OCI-LY7 (cell line): ENCODE data around the gene ULBP1. TPM values are rescaled to one million over a fixed set of nuclear protein-coding genes. Genes with fewer than 3 reads are reported as not detected.
"Not testable (repeated sequence)": the region's sequence is repeated elsewhere in the genome, so short reads cannot be mapped to it uniquely, and the experiment has no call there.

Source experiments
- BruUV-seq: library from RNA; stranded (reverse); fragments of 400-500 nt; replicated peaks from 2 replicates; lab custom pipeline; 2021; lab: Mats Ljungman, UMichigan
- CTCF ChIA-PET: fragments of 300-600 bp; sonication (Branson Sonifier 250); formaldehyde crosslinking; loops from one replicate; lab custom pipeline; 2022; ENCODE audit warnings: antibody characterized with exemption; ENCODE audit not compliant: unreplicated experiment; lab: Charles Lee
- POLR2A ChIA-PET: fragments of 300-600 bp; sonication (Branson Sonifier 250); formaldehyde crosslinking; loops from one replicate; lab custom pipeline; 2022; ENCODE audit warnings: antibody characterized with exemption; lab: Charles Lee
- DNase-seq: peaks from one replicate; pipeline ENCODE4 v3.0.0-alpha.2; 2015; ENCODE audit warnings: low spot score
- H2AFZ ChIP-seq: fragments of 200-600 bp; sonication (generic), shearing (Covaris generic); 2 replicates; pipeline ENCODE4 v1.6.1; 2014; ENCODE audit warnings: mild to moderate bottlenecking, antibody characterized with exemption, low read length, moderate library complexity
- H3K27ac ChIP-seq: fragments of 200-600 bp; sonication (generic); 2 replicates; pipeline ENCODE4 v1.5.1; 2014; ENCODE audit warnings: mixed run types, low read depth, mild to moderate bottlenecking, moderate library complexity, low read length, inconsistent platforms; ENCODE audit not compliant: poor library complexity, severe bottlenecking
- H3K36me3 ChIP-seq: fragments of 200-600 bp; sonication (generic); 2 replicates; pipeline ENCODE4 v1.6.1; 2014; ENCODE audit warnings: mild to moderate bottlenecking, antibody characterized with exemption, low read length, moderate library complexity, mixed read lengths; ENCODE audit not compliant: insufficient read depth
- H3K4me1 ChIP-seq: fragments of 200-600 bp; sonication (generic); 2 replicates; pipeline ENCODE4 v1.5.1; 2014; ENCODE audit warnings: mild to moderate bottlenecking, low read length; ENCODE audit not compliant: insufficient read depth, poor library complexity, severe bottlenecking
- H3K4me2 ChIP-seq: fragments of 200-600 bp; sonication (generic); 2 replicates; pipeline ENCODE4 v1.6.1; 2014; ENCODE audit warnings: mild to moderate bottlenecking, low read length
- H3K4me3 ChIP-seq: fragments of 200-600 bp; sonication (generic); 2 replicates; pipeline ENCODE4 v1.5.1; 2014; ENCODE audit warnings: mild to moderate bottlenecking, low read depth, low read length; ENCODE audit not compliant: poor library complexity, severe bottlenecking
- H3K79me2 ChIP-seq: fragments of 200-600 bp; sonication (generic); 2 replicates; pipeline ENCODE4 v1.6.1; 2016; ENCODE audit warnings: low read depth, mild to moderate bottlenecking, low read length, moderate library complexity, mixed read lengths; ENCODE audit not compliant: insufficient read depth
- H3K9me2 ChIP-seq: fragments of 200-600 bp; sonication (generic); 2 replicates; pipeline ENCODE4 v1.6.1; 2016; ENCODE audit warnings: mild to moderate bottlenecking, low read length, mixed read lengths; ENCODE audit not compliant: insufficient read depth
- H3K9me3 ChIP-seq: fragments of 200-600 bp; sonication (generic); 2 replicates; pipeline ENCODE4 v1.6.1; 2014; ENCODE audit warnings: mild to moderate bottlenecking, mixed run types, low read length, mixed read lengths
- H4K20me1 ChIP-seq: fragments of 200-600 bp; sonication (generic); 2 replicates; pipeline ENCODE4 v1.6.1; 2014; ENCODE audit warnings: mild to moderate bottlenecking, antibody characterized with exemption, low read length, moderate library complexity, mixed read lengths; ENCODE audit not compliant: insufficient read depth
- CTCF ChIP-seq: fragments of 200-600 bp; sonication (generic); conservative IDR thresholded peaks from 2 replicates; pipeline ENCODE4 v1.5.1; 2014; ENCODE audit warnings: mild to moderate bottlenecking, antibody characterized with exemption, low read length, moderate library complexity, mixed read lengths
- EZH2phosphoT487 ChIP-seq: fragments of 200-600 bp; sonication (generic); IDR thresholded peaks from 2 replicates; pipeline ENCODE4 v1.6.1; 2018; ENCODE audit warnings: low read depth, borderline replicate concordance, mild to moderate bottlenecking, mixed run types, antibody characterized with exemption, low read length, moderate library complexity, mixed read lengths
- intact Hi-C: fragments of 100-400 bp; cut with micrococcal nuclease; formaldehyde crosslinking; loops from one replicate; pipeline ENCODE4 v1.10.0; 2022; ENCODE audit not compliant: unreplicated experiment
- total RNA-seq, 2 experiments: library from RNA; depleted of rRNA in 1 of 2; stranded (reverse); fragments of >200 nt in 1 of 2; shearing (Covaris generic) in 1 of 2; gene quantifications; 2 replicates each; pipeline ENCODE4 v1.2.3, GENCODE V29; 2014 to 2022

ULBP1 gene
- total RNA-seq, 2 experiments from 2014 or later, result 0.79 to 2.3 TPM

DNA sequence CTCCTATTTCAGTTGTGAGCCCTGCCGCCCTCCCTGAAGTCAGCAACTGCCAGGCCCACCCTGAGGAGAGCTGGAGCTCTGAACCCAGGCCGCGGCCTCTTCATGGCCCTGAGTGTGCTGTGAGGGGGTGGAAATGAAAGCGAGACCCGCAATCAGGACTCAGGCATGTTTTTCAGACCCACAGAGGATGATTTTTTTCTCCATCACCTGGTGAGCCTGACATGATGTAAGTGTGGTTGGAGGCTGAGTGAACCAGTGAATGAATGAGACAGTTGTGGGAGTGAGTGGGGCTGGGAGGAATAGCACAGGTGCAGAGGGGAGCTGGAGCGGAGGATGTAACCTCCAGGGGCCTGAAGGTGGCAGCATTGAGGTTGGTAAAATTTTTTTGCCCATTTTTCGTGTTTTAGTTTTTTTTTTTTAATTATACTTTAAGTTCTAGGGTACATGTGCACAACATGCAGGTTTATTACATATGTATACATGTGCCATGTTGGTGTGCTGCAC lies 43.3 kb downstream of the ULBP1 start:
- H3K79me2 ChIP-seq, result no peaks in the 10 kb centered on the region
- no TSS peak for BruUV-seq
- no peaks in the 10 kb centered on the region; the same call in 1 of the 2 replicates for H3K36me3 ChIP-seq
- H3K4me2 ChIP-seq, result no peak overlapping the region
- no peaks in the 10 kb centered on the region for H4K20me1 ChIP-seq
- H3K27ac ChIP-seq, result no peak overlapping the region
- H2AFZ ChIP-seq, result no peak overlapping the region
- H3K4me3 ChIP-seq, result no peak overlapping the region
- intact Hi-C loops, result loop anchor here (5.0 kb wide), 1 partner anchor 340 kb away; no protein-coding TSS in a partner anchor
- ChIA-PET CTCF (interaction anchor here (0.6 kb wide), 1 partner anchor 388 kb away, joined by 3 read pairs; no protein-coding TSS in a partner anchor), POLR2A (interaction anchor here (0.6 kb wide), 1 partner anchor 23 kb away, joined by 4 read pairs; no protein-coding TSS in a partner anchor)
- H3K9me3 ChIP-seq, result no peaks in the 10 kb centered on the region
- no peaks in the 10 kb centered on the region for H3K9me2 ChIP-seq
- peak; percentile 62 for DNase-seq
- peaks cover 16% of the 10 kb centered on the region for H3K4me1 ChIP-seq
- no peak for TF ChIP-seq EZH2phosphoT487
- peak; percentile 76 for TF ChIP-seq CTCF

DNA sequence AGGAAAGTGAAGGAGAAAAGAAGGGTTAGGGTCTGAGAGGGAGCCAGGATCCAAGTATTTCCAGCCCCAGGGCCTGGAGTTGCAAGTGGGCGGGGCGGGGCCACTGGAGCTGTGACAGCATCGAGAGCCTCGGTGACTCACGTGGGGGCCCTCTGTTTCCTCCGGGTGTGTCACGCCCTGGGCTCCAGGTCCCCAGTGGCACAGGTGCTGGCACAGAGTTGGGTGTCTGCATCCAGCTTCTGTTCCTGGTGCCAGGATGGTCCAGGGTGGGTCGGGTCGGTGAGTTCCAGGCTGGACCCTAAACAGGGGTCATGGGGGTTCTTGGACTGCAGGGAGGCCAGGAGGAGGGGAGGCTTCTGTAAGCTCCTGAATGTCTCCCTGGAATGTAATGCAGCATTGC lies 44.8 kb downstream of the ULBP1 start:
- Histone ChIP-seq H3K36me3 (no peaks in the 10 kb centered on the region), H3K27ac (no peak overlapping the region), H3K79me2 (no peaks in the 10 kb centered on the region), H3K9me2 (no peaks in the 10 kb centered on the region), H3K4me2 (no peak overlapping the region), H4K20me1 (no peaks in the 10 kb centered on the region), H3K4me3 (no peak overlapping the region), H2AFZ (no peak overlapping the region), H3K4me1 (peaks cover 14% of the 10 kb centered on the region), H3K9me3 (no peaks in the 10 kb centered on the region)
- ChIA-PET CTCF (no interaction called here), POLR2A (no interaction called here)
- no peak for DNase-seq
- TF ChIP-seq EZH2phosphoT487 (no peak), CTCF (no peak)
- no TSS peak for BruUV-seq
- intact Hi-C loops, result loop anchor here (5.0 kb wide), 1 partner anchor 339 kb away; no protein-coding TSS in a partner anchor

DNA sequence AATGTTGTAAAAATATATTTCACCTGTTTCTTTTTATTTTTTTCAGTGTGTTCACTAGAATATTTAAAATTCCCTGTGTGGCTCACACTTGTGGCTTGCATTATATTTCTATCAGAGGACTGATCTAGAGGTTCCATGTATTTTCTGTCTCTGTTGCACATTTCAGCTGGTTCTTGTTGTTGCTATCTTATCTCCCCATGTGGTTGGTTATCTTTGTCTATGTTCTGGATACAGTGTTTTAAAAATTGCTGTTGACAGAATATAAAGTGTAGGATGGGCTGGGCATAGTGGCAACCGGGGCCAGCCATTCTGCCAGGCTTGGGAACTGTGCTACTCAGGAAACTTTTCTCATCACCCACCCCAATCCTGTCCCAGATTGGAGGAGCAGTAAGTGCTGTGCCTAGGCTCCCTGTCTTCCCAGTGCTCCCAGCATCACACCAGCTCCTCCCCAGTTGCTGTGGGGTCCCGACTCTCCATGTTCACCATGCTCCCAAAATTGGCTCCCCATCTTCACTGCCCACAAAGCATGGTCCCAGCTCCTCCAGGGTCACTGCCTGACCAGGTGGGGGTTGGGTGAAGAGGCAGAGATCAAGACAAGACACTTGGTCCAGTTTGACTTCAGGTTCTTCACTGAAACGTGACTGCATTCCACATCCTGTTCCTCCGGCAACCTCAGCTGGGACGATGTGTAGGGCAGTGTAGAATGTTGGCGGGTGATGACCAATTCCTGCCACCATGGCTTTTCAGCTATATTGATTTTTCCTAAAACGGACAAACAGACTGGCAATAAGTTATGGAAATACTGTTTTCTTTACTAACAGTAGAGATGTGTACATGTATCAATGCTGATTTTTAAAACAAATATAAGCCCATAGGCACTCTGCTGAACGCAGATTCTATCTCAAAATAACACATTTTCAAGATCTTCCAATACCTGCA lies 49.4 kb downstream of the ULBP1 start:
- intact Hi-C loops, H3K27ac ChIP-seq, CTCF ChIA-PET, H3K9me3 ChIP-seq, H2AFZ ChIP-seq, H3K36me3 ChIP-seq, H3K79me2 ChIP-seq, DNase-seq, H3K4me3 ChIP-seq, H3K4me1 ChIP-seq, H4K20me1 ChIP-seq, H3K4me2 ChIP-seq, H3K9me2 ChIP-seq, BruUV-seq: not testable (repeated sequence)
- POLR2A ChIA-PET, result interaction anchor here (0.7 kb wide), 1 partner anchor 357 kb away, joined by 3 read pairs; no protein-coding TSS in a partner anchor

- CTCF ChIA-PET, BruUV-seq: not testable (repeated sequence)
Measured at GRCh38 chr6:150013785-150014622, 50.3 kb downstream of the ULBP1 start.

More at GRCh38 chr6:150013785-150014622, 50.3 kb downstream of the ULBP1 start:
- H4K20me1 ChIP-seq, H3K27ac ChIP-seq, intact Hi-C loops, POLR2A ChIA-PET, H3K9me3 ChIP-seq, H3K79me2 ChIP-seq, H3K36me3 ChIP-seq, H2AFZ ChIP-seq, H3K4me3 ChIP-seq, H3K4me2 ChIP-seq, H3K9me2 ChIP-seq, H3K4me1 ChIP-seq, DNase-seq: not testable (repeated sequence)
